Nephron (organoid): ENCODE data around the gene BSX.
A peak's percentile ranks its signal among the peaks of the same experiment; 100 is the strongest.

Experiments used
- H3K27ac Mint-ChIP-seq, 3 experiments: 2 replicates each; pipeline ENCODE4 v1.8.0; 2020; ENCODE audit warnings: mixed read lengths in 3 of 3, mild to moderate bottlenecking in 2 of 3, moderate library complexity in 1 of 3
- H3K27me3 Mint-ChIP-seq: 2 replicates; pipeline ENCODE4 v1.8.0; 2021; ENCODE audit warnings: low read depth, mild to moderate bottlenecking, moderate library complexity, mixed read lengths
- H3K36me3 Mint-ChIP-seq: 2 replicates; pipeline ENCODE4 v1.8.0; 2020; ENCODE audit warnings: low read depth, mixed read lengths
- H3K4me1 Mint-ChIP-seq: 2 replicates; pipeline ENCODE4 v1.8.0; 2020; ENCODE audit warnings: mixed read lengths
- H3K4me3 Mint-ChIP-seq, 3 experiments: 2 replicates each; pipeline ENCODE4 v1.8.0; 2020; ENCODE audit warnings: mild to moderate bottlenecking in 3 of 3, mixed read lengths in 3 of 3, moderate library complexity in 2 of 3
- H3K9me3 Mint-ChIP-seq: 2 replicates; pipeline ENCODE4 v1.8.0; 2020; ENCODE audit warnings: mixed read lengths
- CTCF ChIP-seq, 3 experiments: fragments of 200-600 bp; sonication (generic); IDR thresholded peaks; one replicate each; pipeline ENCODE4 v1.5.0; 2021; ENCODE audit warnings: antibody characterized with exemption in 3 of 3; ENCODE audit not compliant: unreplicated experiment in 3 of 3

Gene BSX

GRCh38 chr11:123006860-123007542 is 25.4 kb upstream of the BSX start:
- H3K4me1 Mint-ChIP-seq, result no peaks in the 10 kb centered on the region
- H3K4me3 Mint-ChIP-seq, result no peak overlapping the region
- no peaks in the 10 kb centered on the region for H3K36me3 Mint-ChIP-seq
- no peak for TF ChIP-seq CTCF (IDR thresholded peaks at IDR 0.05; ENCODE audit: unreplicated experiment in 3 of 3)
- H3K27me3 Mint-ChIP-seq, result peaks cover 10% of the 10 kb centered on the region
- H3K9me3 Mint-ChIP-seq, result no peaks in the 10 kb centered on the region
- no peak overlapping the region for H3K27ac Mint-ChIP-seq

GRCh38 chr11:123000721-123001120 is 19.1 kb upstream of the BSX start:
- Mint-ChIP-seq H3K4me3 (no peak overlapping the region), H3K27ac (no peak overlapping the region), H3K36me3 (no peaks in the 10 kb centered on the region), H3K9me3 (no peaks in the 10 kb centered on the region), H3K27me3 (peaks cover 26% of the 10 kb centered on the region), H3K4me1 (no peaks in the 10 kb centered on the region)
- no peak for TF ChIP-seq CTCF (IDR thresholded peaks at IDR 0.05; ENCODE audit: unreplicated experiment in 3 of 3)

- no peak overlapping the region for H3K27ac Mint-ChIP-seq
- TF ChIP-seq CTCF (IDR thresholded peaks at IDR 0.05; ENCODE audit: unreplicated experiment in 3 of 3), result no peak
- H3K36me3 Mint-ChIP-seq, result no peaks in the 10 kb centered on the region
- H3K9me3 Mint-ChIP-seq, result no peaks in the 10 kb centered on the region
- no peaks in the 10 kb centered on the region for H3K4me1 Mint-ChIP-seq
- H3K4me3 Mint-ChIP-seq, result no peak overlapping the region
- H3K27me3 Mint-ChIP-seq, result peaks cover 33% of the 10 kb centered on the region
Observed at GRCh38 chr11:122998727-122999366, 17.2 kb upstream of the BSX start.

GRCh38 chr11:122995526-122995925 is 13.9 kb upstream of the BSX start:
- Mint-ChIP-seq H3K4me1 (no peaks in the 10 kb centered on the region), H3K27me3 (peaks cover 57% of the 10 kb centered on the region), H3K9me3 (no peaks in the 10 kb centered on the region), H3K36me3 (no peaks in the 10 kb centered on the region), H3K4me3 (no peak overlapping the region), H3K27ac (no peak overlapping the region)
- no peak for TF ChIP-seq CTCF (IDR thresholded peaks at IDR 0.05; ENCODE audit: unreplicated experiment in 3 of 3)

- Mint-ChIP-seq H3K27me3 (peaks cover 99% of the 10 kb centered on the region), H3K36me3 (no peaks in the 10 kb centered on the region), H3K4me1 (peaks cover 5% of the 10 kb centered on the region), H3K4me3 (peak overlapping the region; percentile 80 to 86 (median 81)), H3K9me3 (peaks cover 10% of the 10 kb centered on the region), H3K27ac (no peak overlapping the region)
- no peak for TF ChIP-seq CTCF (IDR thresholded peaks at IDR 0.05; ENCODE audit: unreplicated experiment in 3 of 3)
Observed at GRCh38 chr11:122984186-122985011, 2.8 kb upstream of the BSX start.
